ENCODE measurements around the gene NIM1K. TPM values are rescaled to one million over a fixed set of nuclear protein-coding genes. Genes with fewer than 3 reads are reported as not detected.

The NIM1K gene
- total RNA-seq (0.60 TPM), polyA plus RNA-seq (ENCODE audit: insufficient read depth, low read depth, low replicate concordance) (0.32 TPM)
- long read RNA-seq, donor 1: 0 reads
- long read RNA-seq, donor 2: 0 reads
- long read RNA-seq, donor 3: 0 reads
- long read RNA-seq, donor 4: 0 reads
- long read RNA-seq, donor 5: 0 reads
- long read RNA-seq, donor 6: 0 reads
- long read RNA-seq, donor 7: 0 reads
- long read RNA-seq, donor 8: 0 reads
- long read RNA-seq, donor 9: 0 reads
- long read RNA-seq, donor 10: 0 reads

GRCh38 chr5:43191740-43192557 lies at the start of gene NIM1K:
Gene NIM1K (plus strand): TSS chr5:43192225. CDS start chr5:43245776, 53,551 bp downstream.
- Histone ChIP-seq H3K27ac (ENCODE audit: low read depth in 2 of 2, low read length in 2 of 2) (peak within 1 kb of the TSS in 1 of 2 donors; percentile 22), H3K27me3 (ENCODE audit: control insufficient read depth, insufficient read depth, low read length) (no peaks in the 10 kb centered on the region), H3K9me3 (ENCODE audit: control insufficient read depth in 2 of 3, insufficient read depth in 1 of 3, low read length in 3 of 3) (no peaks in the 10 kb centered on the region), H3K4me1 (ENCODE audit: control insufficient read depth in 2 of 3, insufficient read depth in 2 of 3, low read depth in 1 of 3, low read length in 3 of 3) (peaks cover 3 to 12% (median 4%) of the 10 kb centered on the region in 3 donors), H3K9ac (ENCODE audit: low read length in 3 of 3) (peak within 1 kb of the TSS; percentile 11 to 48 (median 26)), H3K4me3 (ENCODE audit: low read length in 3 of 3) (peak within 1 kb of the TSS; percentile 17 to 71 (median 66)), H3K36me3 (ENCODE audit: control insufficient read depth in 2 of 3, insufficient read depth in 3 of 3, low read length in 3 of 3) (no peaks in the 10 kb centered on the region)
- no peak for TF ChIP-seq CTCF (IDR thresholded peaks at IDR 0.05; ENCODE audit: borderline replicate concordance, extremely low read depth, insufficient read depth)
- FAIRE-seq: no peak
- intact Hi-C loops (cut with DNase I): no loop called here
- DNase-seq: peak; percentile 65 to 91 (median 82)

- Histone ChIP-seq H3K9ac (ENCODE audit: low read length in 3 of 3) (no peak overlapping the region), H3K9me3 (ENCODE audit: control insufficient read depth in 2 of 3, insufficient read depth in 1 of 3, low read length in 3 of 3) (no peaks in the 10 kb centered on the region), H3K27ac (ENCODE audit: low read depth in 2 of 2, low read length in 2 of 2) (no peak overlapping the region), H3K36me3 (ENCODE audit: control insufficient read depth in 2 of 3, insufficient read depth in 3 of 3, low read length in 3 of 3) (no peaks in the 10 kb centered on the region), H3K4me1 (ENCODE audit: control insufficient read depth in 2 of 3, insufficient read depth in 2 of 3, low read depth in 1 of 3, low read length in 3 of 3) (no peaks in the 10 kb centered on the region), H3K27me3 (ENCODE audit: control insufficient read depth, insufficient read depth, low read length) (no peaks in the 10 kb centered on the region), H3K4me3 (ENCODE audit: low read length in 3 of 3) (no peak overlapping the region)
- TF ChIP-seq CTCF (IDR thresholded peaks at IDR 0.05; ENCODE audit: borderline replicate concordance, extremely low read depth, insufficient read depth): no peak
- no peak for DNase-seq
- intact Hi-C loops (cut with DNase I): no loop called here
- no peak for FAIRE-seq
Observed at GRCh38 chr5:43145071-43145470, 47.0 kb upstream of the NIM1K start.

GRCh38 chr5:43146958-43147357 lies 45.1 kb upstream of the NIM1K start:
- Histone ChIP-seq H3K4me3 (ENCODE audit: low read length in 3 of 3) (no peak overlapping the region), H3K4me1 (ENCODE audit: control insufficient read depth in 2 of 3, insufficient read depth in 2 of 3, low read depth in 1 of 3, low read length in 3 of 3) (no peaks in the 10 kb centered on the region), H3K27me3 (ENCODE audit: control insufficient read depth, insufficient read depth, low read length) (no peaks in the 10 kb centered on the region), H3K9ac (ENCODE audit: low read length in 3 of 3) (no peak overlapping the region), H3K27ac (ENCODE audit: low read depth in 2 of 2, low read length in 2 of 2) (no peak overlapping the region), H3K36me3 (ENCODE audit: control insufficient read depth in 2 of 3, insufficient read depth in 3 of 3, low read length in 3 of 3) (no peaks in the 10 kb centered on the region), H3K9me3 (ENCODE audit: control insufficient read depth in 2 of 3, insufficient read depth in 1 of 3, low read length in 3 of 3) (no peaks in the 10 kb centered on the region)
- FAIRE-seq (no peak), DNase-seq (no peak)
- intact Hi-C loops (cut with DNase I): no loop called here
- TF ChIP-seq CTCF (IDR thresholded peaks at IDR 0.05; ENCODE audit: borderline replicate concordance, extremely low read depth, insufficient read depth): no peak

All from kidney (tissue), 22 donors.